Kidney (tissue), 14 donors: ENCODE data around the gene SGCE. TPM values are rescaled to one million over a fixed set of nuclear protein-coding genes. Genes with fewer than 3 reads are reported as not detected.

ENCODE experiments used
- DNase-seq, 5 donors: peaks; one replicate each; pipeline ENCODE4 v3.0.0-alpha.2; 2013 to 2020
- FAIRE-seq: peaks from 2 replicates; lab custom pipeline; 2012; peaks lifted over from hg19 to GRCh38; lab: Jason Lieb, UNC
- H3K27ac ChIP-seq, 2 donors: one replicate each; pipeline ENCODE4 v1.7.0; 2013; ENCODE audit warnings: low read depth in 2 of 2, low read length in 2 of 2, inconsistent platforms in 1 of 2
- H3K27me3 ChIP-seq: one replicate; pipeline ENCODE4 v1.7.1; 2013; ENCODE audit warnings: low read length, inconsistent platforms; ENCODE audit not compliant: control insufficient read depth, insufficient read depth
- H3K36me3 ChIP-seq, 3 donors: one replicate each; pipeline versions ENCODE4 v1.7.0 to v1.7.1; 2013; ENCODE audit warnings: low read length in 3 of 3, control low read depth in 1 of 3, inconsistent platforms in 1 of 3; ENCODE audit not compliant: insufficient read depth in 3 of 3, control insufficient read depth in 2 of 3
- H3K4me1 ChIP-seq, 3 donors: one replicate each; pipeline versions ENCODE4 v1.7.0 to v1.7.1; 2013; ENCODE audit warnings: low read length in 3 of 3, inconsistent platforms in 1 of 3, low read depth in 1 of 3; ENCODE audit not compliant: control insufficient read depth in 2 of 3, insufficient read depth in 2 of 3
- H3K4me3 ChIP-seq, 3 donors: one replicate each; pipeline versions ENCODE4 v1.7.0 to v1.8.1; 2013; ENCODE audit warnings: low read length in 3 of 3, control low read depth in 1 of 3, inconsistent platforms in 1 of 3
- H3K9ac ChIP-seq, 3 donors: one replicate each; pipeline versions ENCODE4 v1.7.0 to v1.7.1; 2013; ENCODE audit warnings: low read length in 3 of 3, control low read depth in 1 of 3, inconsistent platforms in 1 of 3
- H3K9me3 ChIP-seq, 3 donors: one replicate each; pipeline versions ENCODE4 v1.7.0 to v1.7.1; 2013; ENCODE audit warnings: low read length in 3 of 3, control low read depth in 1 of 3, inconsistent platforms in 1 of 3; ENCODE audit not compliant: control insufficient read depth in 2 of 3, insufficient read depth in 1 of 3
- intact Hi-C: fragments of 100-400 bp; cut with DNase I; formaldehyde crosslinking; loops from one replicate; pipeline ENCODE4 v1.11.1; 2022
- polyA plus RNA-seq: library from polyadenylated mRNA; stranded (reverse); fragments of 350-450 nt; fragmentation: Illumina TruSeq; extraction: RNeasy Lipid Tissue Mini Kit (QIAGEN cat#74804); gene quantifications from one replicate; pipeline ENCODE4 v1.2.3, GENCODE V29; 2014; ENCODE audit warnings: low read depth, low replicate concordance; ENCODE audit not compliant: insufficient read depth
- total RNA-seq: library from RNA; stranded (reverse); fragmentation: NEBNext Ultra II Directional; extraction: Animal tissue kit (Norgen Biotek cat#: 25700); gene quantifications from one replicate; pipeline ENCODE4 v1.2.1, GENCODE V29; 2021
- TF ChIP-seq, protein P1 (sequence below): IDR thresholded peaks from 3 replicates; pipeline ENCODE4 v1.5.1; 2012; ENCODE audit warnings: mild to moderate bottlenecking, moderate library complexity, borderline replicate concordance; ENCODE audit not compliant: insufficient read depth; ENCODE audit errors: extremely low read depth
- donor health status: control.
- donor health status: control.
- donor health status: control.
- donor health status: control.
- donor health status: control.
- donor health status: DM: yes; HTN: yes; CAD: no.
- donor health status: Normal renal cell carcinoma (clear cell type).

Gene SGCE
- total and polyA plus RNA-seq, 2 donors from 2014 or later: 56.5 to 59.6 TPM

DNA sequence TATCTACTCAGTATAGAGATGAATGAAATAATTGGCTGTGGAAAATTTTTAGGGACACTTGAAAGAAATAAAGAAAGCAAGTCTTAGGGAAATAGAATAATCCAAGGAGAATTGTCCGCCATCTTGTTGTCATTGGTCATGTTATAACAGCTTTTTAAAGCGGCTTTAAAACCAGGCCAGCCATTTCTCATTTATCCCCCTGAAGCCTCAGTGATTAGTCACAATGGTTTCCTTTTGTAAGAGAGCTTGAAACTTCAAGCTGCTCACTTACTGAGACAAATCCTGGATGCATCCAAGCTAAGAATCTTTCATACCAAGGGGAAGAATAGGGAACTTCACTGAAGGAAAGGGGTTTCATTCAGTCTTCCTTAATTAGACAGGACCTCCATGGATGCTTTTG is 67.9 kb downstream of the SGCE start:
- H3K9me3 ChIP-seq: no peaks in the 10 kb centered on the region
- intact Hi-C loops: no loop called here
- H3K4me3 ChIP-seq: no peak overlapping the region
- no peaks in the 10 kb centered on the region for H3K27me3 ChIP-seq
- no peak overlapping the region for H3K27ac ChIP-seq
- H3K36me3 ChIP-seq: peaks cover 0 to 3% (median 0%) of the 10 kb centered on the region in 3 donors
- H3K9ac ChIP-seq: no peak overlapping the region
- FAIRE-seq: no peak
- H3K4me1 ChIP-seq: no peaks in the 10 kb centered on the region
- DNase-seq: no peak
- TF ChIP-seq, protein P1, sequence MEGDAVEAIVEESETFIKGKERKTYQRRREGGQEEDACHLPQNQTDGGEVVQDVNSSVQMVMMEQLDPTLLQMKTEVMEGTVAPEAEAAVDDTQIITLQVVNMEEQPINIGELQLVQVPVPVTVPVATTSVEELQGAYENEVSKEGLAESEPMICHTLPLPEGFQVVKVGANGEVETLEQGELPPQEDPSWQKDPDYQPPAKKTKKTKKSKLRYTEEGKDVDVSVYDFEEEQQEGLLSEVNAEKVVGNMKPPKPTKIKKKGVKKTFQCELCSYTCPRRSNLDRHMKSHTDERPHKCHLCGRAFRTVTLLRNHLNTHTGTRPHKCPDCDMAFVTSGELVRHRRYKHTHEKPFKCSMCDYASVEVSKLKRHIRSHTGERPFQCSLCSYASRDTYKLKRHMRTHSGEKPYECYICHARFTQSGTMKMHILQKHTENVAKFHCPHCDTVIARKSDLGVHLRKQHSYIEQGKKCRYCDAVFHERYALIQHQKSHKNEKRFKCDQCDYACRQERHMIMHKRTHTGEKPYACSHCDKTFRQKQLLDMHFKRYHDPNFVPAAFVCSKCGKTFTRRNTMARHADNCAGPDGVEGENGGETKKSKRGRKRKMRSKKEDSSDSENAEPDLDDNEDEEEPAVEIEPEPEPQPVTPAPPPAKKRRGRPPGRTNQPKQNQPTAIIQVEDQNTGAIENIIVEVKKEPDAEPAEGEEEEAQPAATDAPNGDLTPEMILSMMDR: no peak

DNA sequence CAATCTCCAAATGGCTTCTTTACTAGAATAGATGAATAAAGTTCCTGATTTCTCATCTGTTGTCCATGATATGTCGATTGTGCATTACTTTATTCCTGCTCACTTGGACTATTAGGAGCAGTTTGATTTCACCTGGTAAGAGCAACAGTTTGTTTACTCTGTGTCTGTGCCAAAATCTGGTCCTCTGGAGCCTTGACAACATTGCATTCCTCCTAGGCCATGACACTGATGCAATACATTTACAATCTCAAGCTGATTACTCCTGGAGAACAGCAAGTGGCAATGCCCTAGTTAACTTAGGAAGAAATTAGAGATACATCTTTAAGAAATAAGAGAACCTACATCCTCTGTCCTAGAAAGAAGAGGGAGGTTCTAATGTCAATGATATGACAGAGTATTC is 71.8 kb downstream of the SGCE start:
- H3K36me3 ChIP-seq: peaks cover 0 to 3% (median 0%) of the 10 kb centered on the region in 3 donors
- no peak for FAIRE-seq
- H3K9me3 ChIP-seq: no peaks in the 10 kb centered on the region
- no peaks in the 10 kb centered on the region for H3K4me1 ChIP-seq
- no peak overlapping the region for H3K4me3 ChIP-seq
- no peak overlapping the region for H3K9ac ChIP-seq
- intact Hi-C loops: no loop called here
- no peak for DNase-seq
- no peak overlapping the region for H3K27ac ChIP-seq
- TF ChIP-seq, protein P1: no peak
- H3K27me3 ChIP-seq: no peaks in the 10 kb centered on the region

DNA sequence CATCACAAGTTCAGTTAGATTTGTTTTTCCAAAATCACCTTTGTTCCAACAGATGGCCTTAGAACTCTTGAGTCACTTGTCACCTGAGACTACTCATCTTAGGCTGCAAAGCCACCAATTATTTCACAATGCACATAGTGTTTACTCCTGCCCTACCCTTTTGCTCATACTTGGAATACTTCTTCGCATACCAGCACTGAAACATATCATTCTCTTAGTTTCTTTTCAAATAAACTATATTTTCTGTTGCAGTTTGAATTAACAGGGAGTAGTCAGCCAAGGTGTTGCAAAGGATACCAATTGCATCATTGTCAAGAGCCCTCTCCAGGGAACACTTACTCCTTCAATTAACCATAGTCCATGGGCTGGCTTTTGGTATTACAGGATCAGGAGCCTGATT is 75.3 kb downstream of the SGCE start:
- Histone ChIP-seq H3K27me3 (no peaks in the 10 kb centered on the region), H3K4me3 (no peak overlapping the region), H3K36me3 (peaks cover 0 to 3% (median 0%) of the 10 kb centered on the region in 3 donors), H3K27ac (no peak overlapping the region), H3K9ac (no peak overlapping the region), H3K9me3 (peaks cover 0 to 3% (median 0%) of the 10 kb centered on the region in 3 donors), H3K4me1 (no peaks in the 10 kb centered on the region)
- TF ChIP-seq, protein P1: no peak
- FAIRE-seq: no peak
- intact Hi-C loops: no loop called here
- no peak for DNase-seq

DNA sequence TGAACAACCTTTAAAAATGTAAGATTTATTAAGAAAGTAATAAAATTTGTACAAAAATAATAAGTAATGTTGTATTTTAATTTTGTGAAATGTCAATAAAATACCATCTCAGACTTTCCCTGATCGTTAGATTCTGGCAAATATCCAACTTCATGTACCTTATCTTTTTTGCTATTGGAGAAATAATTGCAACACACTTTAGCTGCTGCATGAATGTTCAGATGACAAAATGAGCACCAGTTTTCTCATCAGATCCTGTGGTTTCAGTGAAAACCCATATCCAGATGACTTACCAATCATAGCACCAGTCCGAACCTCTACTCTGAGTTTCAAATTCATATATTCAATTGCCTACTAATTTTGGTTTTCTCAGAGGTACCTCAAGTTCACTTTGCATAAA is 76.5 kb downstream of the SGCE start:
- Histone ChIP-seq H3K4me3 (no peak overlapping the region), H3K27ac (no peak overlapping the region), H3K9ac (no peak overlapping the region), H3K4me1 (no peaks in the 10 kb centered on the region), H3K9me3 (peaks cover 0 to 9% (median 0%) of the 10 kb centered on the region in 3 donors), H3K27me3 (no peaks in the 10 kb centered on the region), H3K36me3 (peaks cover 0 to 3% (median 0%) of the 10 kb centered on the region in 3 donors)
- TF ChIP-seq, protein P1: no peak
- FAIRE-seq (no peak), DNase-seq (no peak)
- intact Hi-C loops: no loop called here
